LNCAP (cell line): ENCODE measurements around the gene PLK3.

Experiments
- TF ChIP-seq, protein P1 (sequence below): fragments of 450-650 bp; IDR thresholded peaks from 2 replicates; pipeline ENCODE4 v1.5.1; 2017; ENCODE audit warnings: mild to moderate bottlenecking

PLK3 gene

DNA sequence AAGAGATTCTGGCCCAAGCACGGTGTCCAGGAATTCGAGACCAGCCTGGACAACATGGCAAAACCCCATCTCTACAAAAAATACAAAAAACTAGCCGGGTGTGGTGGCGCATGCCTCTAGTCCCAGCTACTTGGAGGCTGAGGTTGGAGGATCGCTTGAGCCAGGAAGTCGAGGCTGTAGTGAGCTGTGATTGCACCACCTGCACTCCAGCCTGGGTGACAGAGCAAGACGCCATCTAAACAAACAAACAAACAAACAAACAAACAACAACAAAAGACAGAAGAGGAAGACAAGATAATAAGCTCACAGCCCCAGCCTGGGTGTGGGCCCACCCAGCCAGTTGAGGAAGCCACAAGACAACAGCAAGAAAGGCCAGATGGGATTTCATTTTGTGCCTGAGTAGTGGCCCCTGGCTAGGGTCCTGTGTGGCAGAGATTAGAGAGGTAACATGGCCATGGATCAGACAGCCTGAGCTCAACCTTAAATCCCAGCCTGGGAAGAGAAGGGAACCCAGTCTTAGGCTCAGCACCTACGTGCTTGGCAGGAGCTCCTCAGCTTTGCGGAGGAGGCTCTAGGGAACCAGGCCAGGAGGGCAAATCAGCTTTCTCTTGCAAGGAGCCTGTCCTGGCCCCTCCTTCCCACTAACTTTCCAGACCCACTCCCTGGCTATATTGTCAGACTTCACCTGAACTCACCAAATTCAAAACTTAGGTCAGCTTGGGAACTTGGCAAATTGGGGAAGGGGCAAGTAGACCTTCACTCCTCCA lies 7.3 kb upstream of the PLK3 start:
- TF ChIP-seq, protein P1, sequence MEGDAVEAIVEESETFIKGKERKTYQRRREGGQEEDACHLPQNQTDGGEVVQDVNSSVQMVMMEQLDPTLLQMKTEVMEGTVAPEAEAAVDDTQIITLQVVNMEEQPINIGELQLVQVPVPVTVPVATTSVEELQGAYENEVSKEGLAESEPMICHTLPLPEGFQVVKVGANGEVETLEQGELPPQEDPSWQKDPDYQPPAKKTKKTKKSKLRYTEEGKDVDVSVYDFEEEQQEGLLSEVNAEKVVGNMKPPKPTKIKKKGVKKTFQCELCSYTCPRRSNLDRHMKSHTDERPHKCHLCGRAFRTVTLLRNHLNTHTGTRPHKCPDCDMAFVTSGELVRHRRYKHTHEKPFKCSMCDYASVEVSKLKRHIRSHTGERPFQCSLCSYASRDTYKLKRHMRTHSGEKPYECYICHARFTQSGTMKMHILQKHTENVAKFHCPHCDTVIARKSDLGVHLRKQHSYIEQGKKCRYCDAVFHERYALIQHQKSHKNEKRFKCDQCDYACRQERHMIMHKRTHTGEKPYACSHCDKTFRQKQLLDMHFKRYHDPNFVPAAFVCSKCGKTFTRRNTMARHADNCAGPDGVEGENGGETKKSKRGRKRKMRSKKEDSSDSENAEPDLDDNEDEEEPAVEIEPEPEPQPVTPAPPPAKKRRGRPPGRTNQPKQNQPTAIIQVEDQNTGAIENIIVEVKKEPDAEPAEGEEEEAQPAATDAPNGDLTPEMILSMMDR, result no peak

DNA sequence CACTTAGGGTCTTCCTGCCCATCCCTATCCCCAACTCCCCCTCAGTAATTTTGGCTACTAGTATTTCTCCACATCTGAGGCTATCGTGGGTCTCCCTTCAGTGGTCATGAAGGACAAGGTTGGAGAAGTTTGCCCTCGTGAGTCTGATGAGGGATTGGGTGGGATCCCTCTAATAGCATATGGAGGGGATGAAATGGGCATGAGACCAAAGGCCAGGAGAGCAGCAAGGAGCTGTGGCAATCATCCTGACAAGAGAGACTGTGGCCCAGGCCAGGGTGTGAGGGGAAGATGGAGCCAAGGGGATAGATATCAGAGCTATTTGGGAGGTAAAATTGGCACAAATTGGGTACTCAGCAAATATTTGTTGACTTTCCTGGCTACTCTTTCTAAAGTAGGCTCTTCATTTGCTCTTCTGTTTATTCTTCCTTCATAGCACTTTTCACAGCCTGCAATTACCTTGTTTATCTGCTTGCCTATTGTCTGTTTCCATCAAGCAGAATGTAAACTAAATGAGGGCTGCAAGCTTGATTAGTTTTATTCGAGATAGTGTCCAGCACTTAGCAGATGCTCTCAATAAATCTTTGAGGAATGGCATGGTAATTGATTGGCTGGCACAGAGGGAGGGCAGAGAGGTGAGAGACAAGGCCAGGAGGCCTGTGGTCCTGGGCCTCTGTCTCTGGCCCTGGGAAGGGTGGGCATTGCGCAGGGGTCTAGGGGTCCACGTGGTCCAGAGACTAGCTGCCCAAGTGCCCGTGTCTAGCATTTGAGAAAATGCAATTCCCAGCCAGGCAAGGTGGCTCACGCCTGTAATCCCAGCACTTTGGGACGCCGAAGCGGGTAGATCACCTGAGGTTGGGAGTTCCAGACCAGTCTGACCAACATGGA lies 1.5 kb upstream of the PLK3 start:
- TF ChIP-seq, protein P1, result no peak

DNA sequence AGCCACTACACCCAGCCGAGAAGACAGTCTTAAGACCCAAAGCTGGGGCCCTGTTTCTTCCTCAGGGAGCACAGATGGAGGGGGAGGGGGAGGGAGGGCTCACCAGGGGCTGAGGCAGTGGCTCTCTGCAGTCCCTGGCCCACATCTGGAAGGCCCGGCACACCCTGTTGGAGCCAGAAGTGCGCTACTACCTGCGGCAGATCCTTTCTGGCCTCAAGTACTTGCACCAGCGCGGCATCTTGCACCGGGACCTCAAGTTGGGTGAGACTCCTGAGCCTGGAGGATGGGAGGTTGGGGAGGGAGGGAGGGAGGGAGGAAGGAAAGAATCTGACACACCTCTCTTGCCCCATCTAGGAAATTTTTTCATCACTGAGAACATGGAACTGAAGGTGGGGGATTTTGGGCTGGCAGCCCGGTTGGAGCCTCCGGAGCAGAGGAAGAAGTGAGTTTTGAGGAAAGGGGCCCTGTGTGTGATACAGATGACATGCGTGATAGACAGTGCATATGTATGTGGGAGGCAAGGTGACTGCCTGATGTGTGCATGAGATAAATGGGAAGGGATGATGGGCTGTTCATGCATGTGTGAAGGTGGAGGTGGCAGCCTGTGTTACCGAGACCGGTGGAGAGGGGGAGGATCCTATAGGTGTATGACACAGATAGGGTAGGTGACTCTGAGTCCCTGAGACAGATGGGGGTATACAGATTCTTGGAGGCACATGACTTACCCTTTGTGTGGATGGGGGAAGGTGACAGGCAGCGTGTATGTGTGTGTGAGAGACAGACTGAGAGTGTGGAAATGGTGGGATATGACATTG lies 1.5 kb downstream of the PLK3 start:
- TF ChIP-seq, protein P1, result no peak

DNA sequence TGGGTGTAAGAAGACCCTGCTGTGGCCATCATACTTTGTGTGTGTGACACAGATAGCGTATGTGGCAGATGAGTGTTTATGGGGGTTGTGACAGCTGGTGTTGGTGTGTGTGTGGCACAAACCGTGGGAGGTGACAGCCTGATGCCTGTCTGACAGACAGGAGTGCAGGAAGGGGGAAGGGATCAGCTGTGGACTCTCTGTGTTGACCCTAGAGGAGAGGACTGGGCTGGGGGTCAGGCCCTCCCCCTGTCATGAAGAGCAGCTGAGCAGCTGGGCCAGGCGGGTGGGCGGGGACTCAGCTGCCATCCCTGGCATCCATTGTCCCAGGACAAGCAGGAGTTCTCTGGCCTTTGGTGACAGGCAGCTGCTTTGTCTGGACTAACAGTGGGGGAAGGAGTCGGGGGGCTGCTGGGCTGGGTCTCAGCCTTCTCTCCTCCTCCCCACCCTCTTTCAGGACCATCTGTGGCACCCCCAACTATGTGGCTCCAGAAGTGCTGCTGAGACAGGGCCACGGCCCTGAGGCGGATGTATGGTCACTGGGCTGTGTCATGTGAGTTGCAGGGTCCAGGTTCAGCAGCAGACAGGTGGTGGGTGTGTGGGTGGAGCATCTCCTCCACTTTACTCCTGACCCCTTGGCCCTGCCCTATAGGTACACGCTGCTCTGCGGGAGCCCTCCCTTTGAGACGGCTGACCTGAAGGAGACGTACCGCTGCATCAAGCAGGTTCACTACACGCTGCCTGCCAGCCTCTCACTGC lies 2.3 kb downstream of the PLK3 start:
- TF ChIP-seq, protein P1, result no peak

DNA sequence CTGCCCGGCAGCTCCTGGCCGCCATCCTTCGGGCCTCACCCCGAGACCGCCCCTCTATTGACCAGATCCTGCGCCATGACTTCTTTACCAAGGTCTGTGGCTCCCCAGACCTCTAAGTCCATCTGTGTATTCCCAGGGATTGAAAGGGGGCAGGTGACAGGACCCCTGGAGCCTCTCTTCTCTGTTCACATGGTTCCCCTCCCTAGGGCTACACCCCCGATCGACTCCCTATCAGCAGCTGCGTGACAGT lies 2.8 kb downstream of the PLK3 start:
- TF ChIP-seq, protein P1, result no peak

DNA sequence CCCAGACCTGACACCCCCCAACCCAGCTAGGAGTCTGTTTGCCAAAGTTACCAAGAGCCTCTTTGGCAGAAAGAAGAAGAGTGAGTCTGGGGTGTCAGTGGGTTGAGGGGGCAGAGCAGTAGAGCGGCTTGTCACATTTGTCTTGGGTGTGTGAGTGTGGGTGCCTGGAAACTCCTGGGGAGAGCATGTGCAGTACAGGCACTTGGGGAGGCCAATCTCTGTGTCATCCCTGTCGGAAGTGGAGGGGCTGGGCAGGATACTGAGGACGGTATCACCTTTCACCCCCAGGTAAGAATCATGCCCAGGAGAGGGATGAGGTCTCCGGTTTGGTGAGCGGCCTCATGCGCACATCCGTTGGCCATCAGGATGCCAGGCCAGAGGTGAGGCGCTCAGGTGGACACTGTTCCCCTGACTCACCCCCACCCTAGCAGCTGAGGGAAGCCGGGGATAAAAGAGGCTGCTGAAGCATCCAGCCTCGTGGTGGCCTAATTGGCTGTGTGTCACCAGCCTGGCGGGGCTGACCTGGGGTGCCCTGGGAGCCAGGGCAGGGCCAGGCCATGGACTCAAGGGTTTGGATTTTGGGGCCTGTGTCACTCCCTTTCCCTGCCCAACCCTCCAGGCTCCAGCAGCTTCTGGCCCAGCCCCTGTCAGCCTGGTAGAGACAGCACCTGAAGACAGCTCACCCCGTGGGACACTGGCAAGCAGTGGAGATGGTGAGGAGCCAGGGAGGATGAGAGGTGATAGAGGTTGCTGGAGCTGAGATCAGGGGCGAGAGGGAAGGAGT lies 3.3 kb downstream of the PLK3 start:
- TF ChIP-seq, protein P1, result no peak
